Natural killer cell (primary cell): ENCODE results near the gene CD151. TPM values are rescaled to one million over a fixed set of nuclear protein-coding genes. Genes with fewer than 3 reads are reported as not detected.

ENCODE experiments used
- ATAC-seq, 3 donors: fragments of 150-1000 bp in 2 of 3; fragments of 200-7000 bp in 1 of 3; cut with Tn5 transposase; 1 replicate in 1 of 3; 2 replicates in 2 of 3; pipeline ENCODE4 v1.10.0; 2021; ENCODE audit warnings: mild to moderate bottlenecking in 2 of 3, moderate library complexity in 2 of 3
- DNase-seq, 2 donors: peaks; one replicate each; pipeline versions ENCODE4 v3.0.0 to v3.0.0-alpha.2; 2013 to 2021; ENCODE audit warnings: mixed read lengths in 1 of 2
- H3K27ac ChIP-seq: one replicate; pipeline ENCODE4 v1.5.1; 2013; ENCODE audit warnings: mild to moderate bottlenecking, low read length
- H3K27me3 ChIP-seq: one replicate; pipeline ENCODE4 v1.6.1; 2013; ENCODE audit warnings: low read length; ENCODE audit not compliant: control insufficient read depth, insufficient read depth
- H3K36me3 ChIP-seq: one replicate; pipeline ENCODE4 v1.6.1; 2013; ENCODE audit warnings: low read length; ENCODE audit not compliant: control insufficient read depth, insufficient read depth
- H3K4me1 ChIP-seq: one replicate; pipeline ENCODE4 v1.6.1; 2013; ENCODE audit warnings: low read length; ENCODE audit not compliant: control insufficient read depth, insufficient read depth
- H3K4me3 ChIP-seq: one replicate; pipeline ENCODE4 v1.5.1; 2013; ENCODE audit warnings: low read length
- H3K9me3 ChIP-seq: one replicate; pipeline ENCODE4 v1.6.1; 2013; ENCODE audit warnings: low read length; ENCODE audit not compliant: control insufficient read depth, insufficient read depth
- H3K27ac Mint-ChIP-seq, 2 donors: one replicate each; pipeline ENCODE4 v1.8.0; 2022; ENCODE audit warnings: mild to moderate bottlenecking in 2 of 2, mixed read lengths in 2 of 2, moderate library complexity in 1 of 2
- H3K27me3 Mint-ChIP-seq, 2 donors: one replicate each; pipeline ENCODE4 v1.8.0; 2022; ENCODE audit warnings: low read depth in 2 of 2, mixed read lengths in 2 of 2
- H3K36me3 Mint-ChIP-seq: one replicate; pipeline ENCODE4 v1.8.0; 2022; ENCODE audit warnings: mixed read lengths
- H3K4me1 Mint-ChIP-seq, 2 donors: one replicate each; pipeline ENCODE4 v1.8.0; 2022; ENCODE audit warnings: mixed read lengths in 2 of 2
- H3K4me3 Mint-ChIP-seq: one replicate; pipeline ENCODE4 v1.8.0; 2022; ENCODE audit warnings: mild to moderate bottlenecking, moderate library complexity, mixed read lengths
- H3K9me3 Mint-ChIP-seq, 2 donors: one replicate each; pipeline ENCODE4 v1.8.0; 2022; ENCODE audit warnings: mixed read lengths in 2 of 2
- WGBS: methylation state at CpG from one replicate; pipeline ENCODE4 v1.1.7; 2013; ENCODE audit warnings: missing lambda C conversion rate; ENCODE audit not compliant: insufficient coverage; 5-methylcytosine and 5-hydroxymethylcytosine counted together
- intact Hi-C: fragments of 100-400 bp; cut with micrococcal nuclease; formaldehyde crosslinking; loops from one replicate; pipeline ENCODE4 v1.14.2; 2022
- total RNA-seq, 4 donors: library from RNA; stranded (reverse); fragments of 120-200 nt in 1 of 4; gene quantifications; one replicate each; pipeline versions ENCODE4 v1.2.3 to v1.2.4, GENCODE V29; 2013 to 2022
- TF ChIP-seq, protein P1 (sequence below): fragments of 200-600 bp; IDR thresholded peaks from one replicate; pipeline ENCODE4 v1.8.0; 2022; ENCODE audit warnings: antibody characterized with exemption

Gene CD151
- total RNA-seq, 3 donors from 2014 or later (not counting 1 experiment from before 2014, with no cell fraction given), result 40.9 to 68.3 (median 52.9) TPM

DNA sequence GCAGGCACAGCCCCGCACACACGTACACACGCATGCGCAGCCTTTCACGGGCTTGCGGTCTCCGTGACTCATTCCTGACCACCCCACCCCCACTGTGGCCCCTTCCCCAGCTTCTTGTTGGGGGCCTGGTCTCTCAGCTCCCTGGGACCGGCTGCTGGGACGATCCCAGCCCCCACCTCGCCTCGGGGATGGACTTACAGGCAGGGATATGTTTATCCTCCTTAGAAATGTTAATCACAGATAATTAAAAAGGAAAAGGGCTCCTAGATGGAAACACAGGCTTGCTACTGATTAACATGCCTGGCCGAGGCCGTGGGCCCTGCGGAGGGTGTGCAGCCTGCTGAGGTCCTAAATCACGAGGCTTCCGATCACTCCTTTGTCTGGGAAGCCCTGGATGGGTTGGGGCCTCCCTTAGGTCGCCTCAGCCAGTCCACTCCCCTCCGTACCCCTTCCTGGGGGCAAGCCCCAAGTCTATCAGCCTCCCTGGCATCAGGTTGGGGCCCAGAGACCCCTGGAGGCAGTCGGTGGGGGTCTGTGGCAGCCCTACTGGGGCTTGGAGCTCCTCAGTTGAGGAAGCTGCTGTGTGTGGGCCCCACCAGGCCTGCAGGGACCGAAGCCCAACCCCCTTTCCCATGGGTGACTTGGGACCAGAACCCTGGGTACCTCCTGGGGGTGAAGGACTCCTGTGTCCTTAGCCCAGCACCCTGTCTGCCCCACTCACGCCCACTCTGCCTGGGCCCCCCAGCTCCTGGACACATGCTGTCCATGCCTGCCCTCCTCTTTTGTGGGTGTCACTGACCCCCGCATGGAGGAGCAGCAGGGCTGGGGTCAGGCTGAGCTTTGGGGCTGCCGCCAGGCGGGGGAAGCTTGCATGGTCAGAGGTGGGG lies 30.5 kb downstream of the CD151 start:
- no peak for DNase-seq
- H3K36me3 ChIP-seq, result no peaks in the 10 kb centered on the region
- no peak for ATAC-seq
- no peak overlapping the region for H3K27ac ChIP-seq
- H3K4me1 ChIP-seq, result no peaks in the 10 kb centered on the region
- intact Hi-C loops, result no loop called here
- peaks cover 0 to 4% of the 10 kb centered on the region in 2 donors for H3K4me1 Mint-ChIP-seq
- H3K4me3 Mint-ChIP-seq, result no peak overlapping the region
- H3K36me3 Mint-ChIP-seq, result no peaks in the 10 kb centered on the region
- no peaks in the 10 kb centered on the region for H3K27me3 Mint-ChIP-seq
- WGBS, result 91% methylated on average over 24 of the region's 24 CpGs
- no peaks in the 10 kb centered on the region for H3K27me3 ChIP-seq
- TF ChIP-seq, protein P1, sequence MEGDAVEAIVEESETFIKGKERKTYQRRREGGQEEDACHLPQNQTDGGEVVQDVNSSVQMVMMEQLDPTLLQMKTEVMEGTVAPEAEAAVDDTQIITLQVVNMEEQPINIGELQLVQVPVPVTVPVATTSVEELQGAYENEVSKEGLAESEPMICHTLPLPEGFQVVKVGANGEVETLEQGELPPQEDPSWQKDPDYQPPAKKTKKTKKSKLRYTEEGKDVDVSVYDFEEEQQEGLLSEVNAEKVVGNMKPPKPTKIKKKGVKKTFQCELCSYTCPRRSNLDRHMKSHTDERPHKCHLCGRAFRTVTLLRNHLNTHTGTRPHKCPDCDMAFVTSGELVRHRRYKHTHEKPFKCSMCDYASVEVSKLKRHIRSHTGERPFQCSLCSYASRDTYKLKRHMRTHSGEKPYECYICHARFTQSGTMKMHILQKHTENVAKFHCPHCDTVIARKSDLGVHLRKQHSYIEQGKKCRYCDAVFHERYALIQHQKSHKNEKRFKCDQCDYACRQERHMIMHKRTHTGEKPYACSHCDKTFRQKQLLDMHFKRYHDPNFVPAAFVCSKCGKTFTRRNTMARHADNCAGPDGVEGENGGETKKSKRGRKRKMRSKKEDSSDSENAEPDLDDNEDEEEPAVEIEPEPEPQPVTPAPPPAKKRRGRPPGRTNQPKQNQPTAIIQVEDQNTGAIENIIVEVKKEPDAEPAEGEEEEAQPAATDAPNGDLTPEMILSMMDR, result no peak
- H3K9me3 ChIP-seq, result no peaks in the 10 kb centered on the region
- H3K4me3 ChIP-seq, result no peak overlapping the region
- H3K9me3 Mint-ChIP-seq, result no peaks in the 10 kb centered on the region
- no peak overlapping the region for H3K27ac Mint-ChIP-seq

DNA sequence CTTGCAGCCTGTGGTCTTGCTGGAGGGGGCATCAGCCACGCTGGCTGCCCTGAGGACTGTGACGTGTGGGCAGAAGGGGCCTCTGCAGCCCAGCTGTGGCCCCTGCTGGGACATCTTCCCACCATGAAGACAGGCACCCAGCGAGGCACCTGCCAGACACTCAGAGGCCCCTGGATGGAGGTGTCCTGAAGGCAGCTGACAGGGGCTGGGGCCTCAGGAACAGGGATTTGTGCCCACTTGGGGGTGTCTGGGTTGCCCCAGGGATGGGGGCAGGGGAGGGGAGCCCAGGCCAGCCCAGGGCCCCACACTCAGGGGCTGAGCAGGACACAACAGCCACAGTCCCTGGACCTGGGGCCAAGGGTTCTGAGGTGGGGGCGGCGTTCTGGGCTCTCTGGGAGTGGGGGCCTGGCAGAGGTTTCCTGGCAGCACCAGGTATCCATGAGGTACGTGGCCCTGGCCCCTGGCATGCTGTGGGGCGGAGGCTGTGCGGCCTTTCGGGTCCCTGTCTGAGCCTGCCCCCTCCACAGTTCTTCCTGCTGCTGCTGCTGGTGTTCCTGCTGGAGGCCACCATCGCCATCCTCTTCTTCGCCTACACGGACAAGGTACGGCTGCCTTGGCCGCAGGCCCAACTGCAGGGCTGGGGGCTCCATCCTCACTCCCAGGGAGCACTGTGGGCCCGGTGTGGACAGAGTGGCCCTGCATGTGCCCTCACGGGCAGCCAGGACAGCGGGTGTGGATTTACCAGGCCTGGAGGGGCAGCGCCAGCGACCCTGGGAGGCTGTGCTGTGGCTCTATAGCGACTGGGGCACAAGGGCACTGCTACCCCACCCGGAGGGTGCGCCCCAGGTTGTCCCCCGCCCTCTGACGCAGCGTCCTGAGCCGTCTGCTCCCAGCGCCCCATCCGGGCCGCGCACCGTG lies 31.4 kb downstream of the CD151 start:
- H3K36me3 Mint-ChIP-seq, result no peaks in the 10 kb centered on the region
- Histone ChIP-seq H3K4me3 (no peak overlapping the region), H3K27me3 (no peaks in the 10 kb centered on the region), H3K27ac (no peak overlapping the region), H3K9me3 (no peaks in the 10 kb centered on the region), H3K36me3 (no peaks in the 10 kb centered on the region), H3K4me1 (no peaks in the 10 kb centered on the region)
- no peak overlapping the region for H3K4me3 Mint-ChIP-seq
- TF ChIP-seq, protein P1, result no peak
- WGBS, result 95% methylated on average over 31 of the region's 31 CpGs
- ATAC-seq (no peak), DNase-seq (no peak)
- no peaks in the 10 kb centered on the region for H3K9me3 Mint-ChIP-seq
- no peaks in the 10 kb centered on the region for H3K27me3 Mint-ChIP-seq
- peaks cover 0 to 4% of the 10 kb centered on the region in 2 donors for H3K4me1 Mint-ChIP-seq
- H3K27ac Mint-ChIP-seq, result no peak overlapping the region
- intact Hi-C loops, result no loop called here

DNA sequence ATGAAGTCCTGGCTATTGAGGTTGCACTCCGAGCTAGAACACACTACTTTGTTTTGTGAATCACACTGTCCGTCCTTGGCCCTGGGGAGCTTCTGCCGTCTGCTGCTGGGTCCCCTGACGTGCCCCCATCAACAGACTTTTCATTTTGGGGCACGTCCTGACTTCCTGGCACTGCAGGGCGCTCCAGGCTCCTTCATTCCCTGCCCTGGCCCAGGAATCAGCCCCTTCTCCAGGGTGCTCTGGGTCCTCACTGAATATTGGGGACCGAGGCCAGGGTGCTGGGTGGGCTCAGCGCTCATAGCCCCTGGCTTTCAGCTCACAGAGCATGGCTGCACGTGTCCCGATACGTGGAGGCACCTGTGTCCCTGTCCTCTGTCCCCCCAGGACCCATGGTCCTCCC lies 32.1 kb downstream of the CD151 start:
- Histone ChIP-seq H3K9me3 (no peaks in the 10 kb centered on the region), H3K27me3 (no peaks in the 10 kb centered on the region), H3K4me1 (no peaks in the 10 kb centered on the region), H3K4me3 (no peak overlapping the region), H3K27ac (no peak overlapping the region), H3K36me3 (no peaks in the 10 kb centered on the region)
- Mint-ChIP-seq H3K4me1 (no peaks in the 10 kb centered on the region), H3K27ac (no peak overlapping the region), H3K36me3 (no peaks in the 10 kb centered on the region), H3K27me3 (no peaks in the 10 kb centered on the region), H3K9me3 (no peaks in the 10 kb centered on the region), H3K4me3 (no peak overlapping the region)
- DNase-seq, result no peak
- intact Hi-C loops, result no loop called here
- TF ChIP-seq, protein P1, result no peak
- ATAC-seq, result no peak
- 88% methylated on average over 10 of the region's 11 CpGs for WGBS
